ENCODE results near the gene LTBP2.
A peak's percentile ranks its signal among the peaks of the same experiment; 100 is the strongest.

LTBP2 gene

GRCh38 chr14:74516451-74517160 lies 95.4 kb downstream of the LTBP2 start:
- DNase-seq (ENCODE audit: low read depth) = no peak
- TF ChIP-seq CTCF (conservative IDR thresholded peaks at IDR 0.05; ENCODE audit: control insufficient read depth, insufficient read depth, low read depth, low read length) = no peak
- H3K4me3 ChIP-seq (ENCODE audit: control insufficient read depth, low read depth, low read length) = no peak overlapping the region

- TF ChIP-seq CTCF (conservative IDR thresholded peaks at IDR 0.05; ENCODE audit: control insufficient read depth, insufficient read depth, low read depth, low read length) = no peak
- no peak overlapping the region for H3K4me3 ChIP-seq (ENCODE audit: control insufficient read depth, low read depth, low read length)
- no peak for DNase-seq (ENCODE audit: low read depth)
These were observed 96.1 kb downstream of the LTBP2 start for GRCh38 chr14:74515891-74516412.

- peak; percentile 84 for DNase-seq (ENCODE audit: low read depth)
- peak overlapping the region; percentile 3 for H3K4me3 ChIP-seq (ENCODE audit: control insufficient read depth, low read depth, low read length)
- TF ChIP-seq CTCF (conservative IDR thresholded peaks at IDR 0.05; ENCODE audit: control insufficient read depth, insufficient read depth, low read depth, low read length) = no peak
These were observed 97.5 kb downstream of the LTBP2 start for GRCh38 chr14:74514471-74514941.

- no peak for DNase-seq (ENCODE audit: low read depth)
- no peak for TF ChIP-seq CTCF (conservative IDR thresholded peaks at IDR 0.05; ENCODE audit: control insufficient read depth, insufficient read depth, low read depth, low read length)
- no peak overlapping the region for H3K4me3 ChIP-seq (ENCODE audit: control insufficient read depth, low read depth, low read length)
These were observed 99.8 kb downstream of the LTBP2 start for GRCh38 chr14:74511966-74512830.

GRCh38 chr14:74510959-74511409 lies 101.1 kb downstream of the LTBP2 start:
- H3K4me3 ChIP-seq (ENCODE audit: control insufficient read depth, low read depth, low read length) = no peak overlapping the region
- no peak for TF ChIP-seq CTCF (conservative IDR thresholded peaks at IDR 0.05; ENCODE audit: control insufficient read depth, insufficient read depth, low read depth, low read length)
- peak; percentile 87 for DNase-seq (ENCODE audit: low read depth)

GRCh38 chr14:74510223-74510931 lies 101.7 kb downstream of the LTBP2 start:
- no peak overlapping the region for H3K4me3 ChIP-seq (ENCODE audit: control insufficient read depth, low read depth, low read length)
- peak; percentile 72 for DNase-seq (ENCODE audit: low read depth)

More at GRCh38 chr14:74510223-74510931, 101.7 kb downstream of the LTBP2 start:
- no peak for TF ChIP-seq CTCF (conservative IDR thresholded peaks at IDR 0.05; ENCODE audit: control insufficient read depth, insufficient read depth, low read depth, low read length)

Measured in fibroblast of mammary gland (primary cell).